HCT116 (cell line): ENCODE results near the gene IGF2R. TPM values are rescaled to one million over a fixed set of nuclear protein-coding genes. Genes with fewer than 3 reads are reported as not detected.
A peak's percentile ranks its signal among the peaks of the same experiment; 100 is the strongest.

Source experiments
- ATAC-seq: fragments of 200-7000 bp; cut with Tn5 transposase; 2 replicates; pipeline ENCODE4 v1.9.1; 2020; ENCODE audit warnings: mild to moderate bottlenecking, moderate library complexity
- Bru-seq: library from RNA; stranded (reverse); fragments of 400-500 nt; gene quantifications from one replicate; lab custom pipeline; 2021; lab: Mats Ljungman, UMichigan
- BruChase-seq, 2 experiments: library from RNA; stranded (reverse); fragments of 400-500 nt; gene quantifications; one replicate each; lab custom pipeline; 2021; lab: Mats Ljungman, UMichigan
- BruUV-seq: library from RNA; stranded (reverse); fragments of 400-500 nt; replicated peaks from 2 replicates; lab custom pipeline; 2021; lab: Mats Ljungman, UMichigan
- CTCF ChIA-PET: fragments of 300-600 bp; sonication (Branson Sonifier 250); formaldehyde crosslinking; loops from one replicate; lab custom pipeline; 2021; ENCODE audit warnings: antibody characterized with exemption; lab: Charles Lee
- POLR2A ChIA-PET: fragments of 300-600, 350-600 bp; sonication (Branson Sonifier 250); formaldehyde crosslinking; loops from one replicate; lab custom pipeline; 2021; ENCODE audit warnings: antibody characterized with exemption; lab: Charles Lee
- RAD21 ChIA-PET, 2 experiments: fragments of 300-600 bp; sonication (Branson Sonifier 250); formaldehyde crosslinking; loops; one replicate each; lab custom pipeline; 2023; ENCODE audit warnings: low total read pairs in 2 of 2; ENCODE audit not compliant: uncharacterized antibody in 2 of 2, unreplicated experiment in 2 of 2, low non-redundant PET in 1 of 2; lab: Charles Lee
- DNase-seq: peaks from one replicate; pipeline ENCODE4 v3.0.0-alpha.2; 2010; ENCODE audit warnings: low read depth, low spot score
- H2AFZ ChIP-seq: fragments of 200-600 bp; shearing (Covaris generic), sonication (generic); 2 replicates; pipeline ENCODE4 v1.6.1; 2017; ENCODE audit warnings: low read depth, mixed run types, mixed read lengths, antibody characterized with exemption, low read length; ENCODE audit not compliant: poor library complexity, severe bottlenecking
- H3K27ac ChIP-seq: 2 replicates; pipeline ENCODE4 v1.5.1; 2012; ENCODE audit warnings: low read depth, low read length
- H3K27me3 ChIP-seq: fragments of 200-600 bp; sonication (generic); 2 replicates; pipeline ENCODE4 v1.6.1; 2016; ENCODE audit warnings: mixed run types, low read length, mixed read lengths; ENCODE audit not compliant: insufficient read depth
- H3K36me3 ChIP-seq, 2 experiments: fragments of 200-500 bp in 1 of 2; fragments of 200-600 bp in 1 of 2; sonication (Bioruptor generic) in 1 of 2; sonication (generic) in 1 of 2; 2 replicates each; pipeline versions ENCODE4 v1.5.1 to v1.6.1; 2014 to 2016; ENCODE audit warnings: low read length in 2 of 2, inconsistent platforms in 1 of 2, mixed read lengths in 1 of 2, mixed run types in 1 of 2; ENCODE audit not compliant: insufficient read depth in 2 of 2, control insufficient read depth in 1 of 2
- H3K4me1 ChIP-seq, 2 experiments: fragments of 200-600 bp in 1 of 2; sonication (generic) in 1 of 2; 2 replicates each; pipeline versions ENCODE4 v1.5.1 to v1.6.1; 2012 to 2017; ENCODE audit warnings: low read length in 2 of 2, inconsistent platforms in 1 of 2, mild to moderate bottlenecking in 1 of 2, mixed read lengths in 1 of 2, mixed run types in 1 of 2, moderate library complexity in 1 of 2; ENCODE audit not compliant: insufficient read depth in 2 of 2, control insufficient read depth in 1 of 2
- H3K4me2 ChIP-seq: fragments of 200-600 bp; sonication (generic); 2 replicates; pipeline ENCODE4 v1.6.1; 2017; ENCODE audit warnings: mixed run types, low read length, mixed read lengths
- H3K4me3 ChIP-seq, 2 experiments: fragments of 200-600 bp in 1 of 2; sonication (generic) in 1 of 2; replicated peaks in 1 of 2; 2 replicates each; pipeline ENCODE4 v1.5.1; 2011 to 2016; ENCODE audit warnings: low read length in 2 of 2, control low read depth in 1 of 2, low read depth in 1 of 2, mild to moderate bottlenecking in 1 of 2, mixed read lengths in 1 of 2, mixed run types in 1 of 2
- H3K79me2 ChIP-seq: fragments of 200-600 bp; sonication (generic); 2 replicates; pipeline ENCODE4 v1.6.1; 2017; ENCODE audit warnings: mild to moderate bottlenecking, mixed run types, low read length, moderate library complexity, mixed read lengths; ENCODE audit not compliant: insufficient read depth
- H3K9ac ChIP-seq: fragments of 200-600 bp; sonication (generic); 2 replicates; pipeline ENCODE4 v1.6.1; 2016; ENCODE audit warnings: low read length, mixed read lengths
- H3K9me2 ChIP-seq: fragments of 200-600 bp; sonication (generic), shearing (Covaris generic); 2 replicates; pipeline ENCODE4 v1.6.1; 2017; ENCODE audit warnings: mixed run types, mild to moderate bottlenecking, moderate library complexity; ENCODE audit not compliant: insufficient read depth
- H3K9me3 ChIP-seq, 2 experiments: fragments of 200-500 bp in 1 of 2; fragments of 200-600 bp in 1 of 2; sonication (Bioruptor generic) in 1 of 2; sonication (generic) in 1 of 2; 2 replicates each; pipeline ENCODE4 v1.6.1; 2014 to 2017; ENCODE audit warnings: low read length in 2 of 2, mixed read lengths in 2 of 2, inconsistent platforms in 1 of 2, low read depth in 1 of 2, mild to moderate bottlenecking in 1 of 2, mixed run types in 1 of 2, moderate library complexity in 1 of 2; ENCODE audit not compliant: control insufficient read depth in 1 of 2, insufficient read depth in 1 of 2
- H4K20me1 ChIP-seq: fragments of 200-600 bp; sonication (generic), shearing (Covaris generic); 2 replicates; pipeline ENCODE4 v1.6.1; 2017; ENCODE audit warnings: mixed run types, mild to moderate bottlenecking, moderate library complexity; ENCODE audit not compliant: insufficient read depth
- CEBPB ChIP-seq: IDR thresholded peaks from 2 replicates; pipeline ENCODE4 v1.6.1; 2012; ENCODE audit warnings: low read depth
- EGR1 ChIP-seq: IDR thresholded peaks from 2 replicates; pipeline ENCODE4 v1.6.1; 2012; ENCODE audit warnings: low read depth
- ELF1 ChIP-seq: IDR thresholded peaks from 2 replicates; pipeline ENCODE4 v1.6.1; 2012; ENCODE audit warnings: low read depth, borderline replicate concordance
- EZH2phosphoT487 ChIP-seq: fragments of 200-600 bp; IDR thresholded peaks from 2 replicates; pipeline ENCODE4 v1.6.1; 2018; ENCODE audit warnings: antibody characterized with exemption, borderline replicate concordance
- JUND ChIP-seq: IDR thresholded peaks from 2 replicates; pipeline ENCODE4 v1.6.1; 2012
- POLR2A ChIP-seq: IDR thresholded peaks from 2 replicates; pipeline ENCODE4 v1.7.0; 2011; ENCODE audit warnings: borderline replicate concordance; ENCODE audit not compliant: insufficient read depth, insufficient read length; ENCODE audit errors: extremely low read depth
- POLR2AphosphoS5 ChIP-seq: IDR thresholded peaks from 2 replicates; pipeline ENCODE4 v1.6.1; 2011; ENCODE audit warnings: mild to moderate bottlenecking, low read depth, low read length, moderate library complexity
- RAD21 ChIP-seq: IDR thresholded peaks from 2 replicates; pipeline ENCODE4 v1.6.1; 2012; ENCODE audit warnings: low read depth, mild to moderate bottlenecking
- SIN3A ChIP-seq: IDR thresholded peaks from 2 replicates; pipeline ENCODE4 v1.6.1; 2012; ENCODE audit warnings: low read depth
- SP1 ChIP-seq: IDR thresholded peaks from 2 replicates; pipeline ENCODE4 v1.6.1; 2012; ENCODE audit warnings: low read depth
- SRF ChIP-seq: IDR thresholded peaks from 2 replicates; pipeline ENCODE4 v1.6.1; 2012; ENCODE audit warnings: low read depth
- YY1 ChIP-seq: IDR thresholded peaks from 2 replicates; pipeline ENCODE4 v1.6.1; 2011; ENCODE audit warnings: low read length, low read depth, moderate library complexity, mild to moderate bottlenecking; ENCODE audit not compliant: insufficient replicate concordance; ENCODE audit errors: extremely low read depth
- ZBTB33 ChIP-seq: IDR thresholded peaks from 2 replicates; pipeline ENCODE4 v1.6.1; 2011; ENCODE audit warnings: mild to moderate bottlenecking, low read length, moderate library complexity; ENCODE audit not compliant: insufficient replicate concordance; ENCODE audit errors: extremely low read depth
- ZFX ChIP-seq: fragments of 450-650 bp; IDR thresholded peaks from 2 replicates; pipeline ENCODE4 v1.6.1; 2017
- ZNF274 ChIP-seq: fragments of 200-500 bp; sonication (Bioruptor generic); IDR thresholded peaks from 2 replicates; pipeline ENCODE4 v1.6.1; 2014; ENCODE audit warnings: mild to moderate bottlenecking, low read depth, low read length, inconsistent platforms
- intact Hi-C: fragments of 100-400 bp; cut with micrococcal nuclease; formaldehyde crosslinking; loops from 2 replicates; pipeline ENCODE4 v1.10.0; 2022
- long read RNA-seq: library from polyadenylated mRNA; unstranded; transcript quantifications from one replicate; pipeline ENCODE4 v2.0.0, GENCODE V29; 2021; ENCODE audit not compliant: unreplicated experiment
- polyA plus RNA-seq: library from polyadenylated mRNA; unstranded; fragments of >200 nt; gene quantifications from 2 replicates; pipeline ENCODE4 v1.2.1, GENCODE V29; 2012; ENCODE audit warnings: missing spikeins
- total RNA-seq: library from RNA; stranded (reverse); gene quantifications from one replicate; pipeline ENCODE4 v1.2.1, GENCODE V29; 2021; ENCODE audit not compliant: unreplicated experiment
- TF ChIP-seq, protein P1 (sequence below): IDR thresholded peaks from 2 replicates; pipeline ENCODE4 v1.6.1; 2012
- TF ChIP-seq, protein P2 (sequence below), 3 experiments: fragments of 200-600 bp in 1 of 3; sonication (generic) in 1 of 3; IDR thresholded peaks in 2 of 3; conservative IDR thresholded peaks in 1 of 3; 2 replicates each; pipeline ENCODE4 v1.5.1; 2012 to 2017; ENCODE audit warnings: low read depth in 2 of 3, low read length in 2 of 3, antibody characterized with exemption in 1 of 3, borderline replicate concordance in 1 of 3, control low read depth in 1 of 3, mild to moderate bottlenecking in 1 of 3, mixed read lengths in 1 of 3, mixed run types in 1 of 3, moderate library complexity in 1 of 3; ENCODE audit not compliant: insufficient read depth in 1 of 3

IGF2R gene
- total RNA-seq (37.0 TPM), Bru-seq, nascent RNA (percentile 75 among the genes with signal in this experiment), BruChase-seq, experiment 1, labeled RNA remaining after a 6-hour chase (percentile 83 among the genes with signal in this experiment), BruChase-seq, experiment 2, labeled RNA remaining after a 2-hour chase (percentile 74 among the genes with signal in this experiment)
- polyA plus RNA-seq = 24.4 and 26.4 TPM in 2 replicates
- long read RNA-seq, full-length matches to known transcripts = 1 of 53 reads
- long read RNA-seq, partial matches to known transcripts = 38 of 53 reads
- long read RNA-seq, other reads (novel, unspliced or antisense) = 14 of 53 reads

- ChIA-PET RAD21 (no interaction called here), CTCF (no interaction called here), POLR2A (interaction anchor here (0.8 kb wide), 1 partner anchor 463 kb away, joined by 3 read pairs; no protein-coding TSS in a partner anchor)
- peak within 1 kb of the TSS; percentile 72 for H3K9ac ChIP-seq
- H3K27me3 ChIP-seq = peaks cover 5% of the 10 kb centered on the region; the same call in 1 of the 2 replicates
- H4K20me1 ChIP-seq = no peaks in the 10 kb centered on the region
- DNase-seq = peak; percentile 62
- no peaks in the 10 kb centered on the region for H3K36me3 ChIP-seq
- no peaks in the 10 kb centered on the region for H3K9me2 ChIP-seq
- TSS peak; percentile 95 for BruUV-seq
- H3K9me3 ChIP-seq = no peaks in the 10 kb centered on the region
- intact Hi-C loops = loop anchor here (5.0 kb wide), 1 partner anchor 181 kb away; the partner anchor contains the start of gene TCP1
- peaks cover 37% of the 10 kb centered on the region for H3K79me2 ChIP-seq
- peaks cover 8 to 20% of the 10 kb centered on the region in 2 experiments; a peak in 2 of 4 replicates for H3K4me1 ChIP-seq
- H3K27ac ChIP-seq = peak within 1 kb of the TSS; percentile 65
- TF ChIP-seq YY1 = peak; percentile 64
- TF ChIP-seq JUND = no peak
- no peak for TF ChIP-seq CEBPB
- peak; percentile 52 for TF ChIP-seq ZBTB33
- TF ChIP-seq RAD21 = no peak
- TF ChIP-seq SRF = no peak
- TF ChIP-seq SP1 = peak; percentile 32; the same call in 1 of the 2 replicates
- no peak for TF ChIP-seq ZNF274
- peak; percentile 65 for TF ChIP-seq ZFX
- no peak for TF ChIP-seq EZH2phosphoT487
- TF ChIP-seq POLR2AphosphoS5 = peak; percentile 97
- TF ChIP-seq ELF1 = no peak; the same call in 1 of the 2 replicates
- TF ChIP-seq, protein P1, sequence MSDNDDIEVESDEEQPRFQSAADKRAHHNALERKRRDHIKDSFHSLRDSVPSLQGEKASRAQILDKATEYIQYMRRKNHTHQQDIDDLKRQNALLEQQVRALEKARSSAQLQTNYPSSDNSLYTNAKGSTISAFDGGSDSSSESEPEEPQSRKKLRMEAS = peak; percentile 67; the same call in 1 of the 2 replicates
- TF ChIP-seq, protein P2, sequence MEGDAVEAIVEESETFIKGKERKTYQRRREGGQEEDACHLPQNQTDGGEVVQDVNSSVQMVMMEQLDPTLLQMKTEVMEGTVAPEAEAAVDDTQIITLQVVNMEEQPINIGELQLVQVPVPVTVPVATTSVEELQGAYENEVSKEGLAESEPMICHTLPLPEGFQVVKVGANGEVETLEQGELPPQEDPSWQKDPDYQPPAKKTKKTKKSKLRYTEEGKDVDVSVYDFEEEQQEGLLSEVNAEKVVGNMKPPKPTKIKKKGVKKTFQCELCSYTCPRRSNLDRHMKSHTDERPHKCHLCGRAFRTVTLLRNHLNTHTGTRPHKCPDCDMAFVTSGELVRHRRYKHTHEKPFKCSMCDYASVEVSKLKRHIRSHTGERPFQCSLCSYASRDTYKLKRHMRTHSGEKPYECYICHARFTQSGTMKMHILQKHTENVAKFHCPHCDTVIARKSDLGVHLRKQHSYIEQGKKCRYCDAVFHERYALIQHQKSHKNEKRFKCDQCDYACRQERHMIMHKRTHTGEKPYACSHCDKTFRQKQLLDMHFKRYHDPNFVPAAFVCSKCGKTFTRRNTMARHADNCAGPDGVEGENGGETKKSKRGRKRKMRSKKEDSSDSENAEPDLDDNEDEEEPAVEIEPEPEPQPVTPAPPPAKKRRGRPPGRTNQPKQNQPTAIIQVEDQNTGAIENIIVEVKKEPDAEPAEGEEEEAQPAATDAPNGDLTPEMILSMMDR (IDR thresholded peaks at IDR 0.05 in 2 of 3, conservative IDR thresholded peaks at IDR 0.05 in 1 of 3; ENCODE audit: borderline replicate concordance in 1 of 3, insufficient read depth in 1 of 3, low read depth in 2 of 3, low read length in 2 of 3) = no peak
- TF ChIP-seq EGR1 = peak; percentile 22
- TF ChIP-seq POLR2A = peak; percentile 74
- peak; percentile 84 for TF ChIP-seq SIN3A
- H3K4me2 ChIP-seq = peak within 1 kb of the TSS; percentile 82
- ATAC-seq = peak; percentile 92
- peak within 1 kb of the TSS; percentile 64 to 76 for H3K4me3 ChIP-seq
- H2AFZ ChIP-seq = peak within 1 kb of the TSS; percentile 24
Observed at GRCh38 chr6:159968295-159969203, at the start of gene IGF2R. IGF2R (plus strand) TSS chr6:159969082; CDS start chr6:159969247, 165 bp downstream.
